SK-N-SH treated with all-trans-retinoic acid at 6 μM for 48 hours (cell line): ENCODE results near the gene MARCHF10.

Source experiments
- PATZ1 ChIP-seq: fragments of 250-450 bp; sonication (Bioruptor Pico); IDR thresholded peaks from 2 replicates; pipeline ENCODE4 v1.8.0; 2020; ENCODE audit warnings: mild to moderate bottlenecking, moderate library complexity, borderline replicate concordance
- ZNF8 ChIP-seq: fragments of 450-650 bp; formaldehyde crosslinking; IDR thresholded peaks from 2 replicates; pipeline ENCODE4 v1.5.0; 2020; ENCODE audit warnings: mild to moderate bottlenecking, moderate library complexity

GRCh38 chr17:62760059-62760944 lies 47.8 kb downstream of the MARCHF10 start:
- no peak for TF ChIP-seq PATZ1
- no peak for TF ChIP-seq ZNF8 (CRISPR knock-in tag)
